ENCODE data around the gene KLHL22.

GRCh38 chr22:20464912-20465758 is 30.5 kb downstream of the KLHL22 start:
- TF ChIP-seq EZH2 (IDR thresholded peaks at IDR 0.05) = no peak
- TF ChIP-seq, protein P1, sequence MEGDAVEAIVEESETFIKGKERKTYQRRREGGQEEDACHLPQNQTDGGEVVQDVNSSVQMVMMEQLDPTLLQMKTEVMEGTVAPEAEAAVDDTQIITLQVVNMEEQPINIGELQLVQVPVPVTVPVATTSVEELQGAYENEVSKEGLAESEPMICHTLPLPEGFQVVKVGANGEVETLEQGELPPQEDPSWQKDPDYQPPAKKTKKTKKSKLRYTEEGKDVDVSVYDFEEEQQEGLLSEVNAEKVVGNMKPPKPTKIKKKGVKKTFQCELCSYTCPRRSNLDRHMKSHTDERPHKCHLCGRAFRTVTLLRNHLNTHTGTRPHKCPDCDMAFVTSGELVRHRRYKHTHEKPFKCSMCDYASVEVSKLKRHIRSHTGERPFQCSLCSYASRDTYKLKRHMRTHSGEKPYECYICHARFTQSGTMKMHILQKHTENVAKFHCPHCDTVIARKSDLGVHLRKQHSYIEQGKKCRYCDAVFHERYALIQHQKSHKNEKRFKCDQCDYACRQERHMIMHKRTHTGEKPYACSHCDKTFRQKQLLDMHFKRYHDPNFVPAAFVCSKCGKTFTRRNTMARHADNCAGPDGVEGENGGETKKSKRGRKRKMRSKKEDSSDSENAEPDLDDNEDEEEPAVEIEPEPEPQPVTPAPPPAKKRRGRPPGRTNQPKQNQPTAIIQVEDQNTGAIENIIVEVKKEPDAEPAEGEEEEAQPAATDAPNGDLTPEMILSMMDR (IDR thresholded peaks at IDR 0.05) = no peak
